Testis (tissue), 2 donors: Measurements from ENCODE around the gene PBX2.
"Not testable (repeated sequence)": the region's sequence is repeated elsewhere in the genome, so short reads cannot be mapped to it uniquely, and the experiment has no call there.

Experiments used
- CTCF ChIP-seq, 3 experiments: fragments of 450-650 bp in 2 of 3; fragments of 200-600 bp in 1 of 3; sonication (generic) in 1 of 3; IDR thresholded peaks; one replicate each; pipeline ENCODE4 v1.5.1; 2016 to 2019; ENCODE audit warnings: antibody characterized with exemption in 3 of 3, mild to moderate bottlenecking in 2 of 3, moderate library complexity in 1 of 3
- POLR2A ChIP-seq: fragments of 450-650 bp; IDR thresholded peaks from one replicate; pipeline ENCODE4 v1.6.1; 2017; ENCODE audit warnings: antibody characterized with exemption, mild to moderate bottlenecking, moderate library complexity

GRCh38 chr6:32211432-32211831 lies 21.4 kb upstream of the PBX2 start:
- not testable (repeated sequence) for TF ChIP-seq POLR2A; CTCF (IDR thresholded peaks at IDR 0.05)
